GM18870 (cell line): Measurements from ENCODE around the gene RANBP9.

Experiments used
- ATAC-seq: cut with Tn5 transposase; IDR thresholded peaks from one replicate; pipeline ENCODE4 v1.9.1; 2021; ENCODE audit warnings: moderate library complexity; ENCODE audit not compliant: unreplicated experiment

RANBP9 gene

GRCh38 chr6:13711733-13712598, at the start of gene RANBP9:
Gene RANBP9, minus strand, starts transcription at chr6:13711835. Its CDS starts 330 bp downstream, at chr6:13711505.
- peak; percentile 69 for ATAC-seq

- no peak for ATAC-seq
These were observed 49.0 kb upstream of the RANBP9 start for GRCh38 chr6:13760307-13761304.

GRCh38 chr6:13759025-13759424, 47.4 kb upstream of the RANBP9 start:
- ATAC-seq, result no peak

- no peak for ATAC-seq
These were observed 43.0 kb upstream of the RANBP9 start for GRCh38 chr6:13754644-13755043.

- ATAC-seq, result no peak
These were observed 32.1 kb upstream of the RANBP9 start for GRCh38 chr6:13743736-13744127.

GRCh38 chr6:13742961-13743735, 31.5 kb upstream of the RANBP9 start:
- no peak for ATAC-seq

- no peak for ATAC-seq
These were observed 29.7 kb upstream of the RANBP9 start for GRCh38 chr6:13741365-13741764.

- no peak for ATAC-seq
These were observed 23.4 kb upstream of the RANBP9 start for GRCh38 chr6:13735031-13735430.

GRCh38 chr6:13733178-13733887, 21.7 kb upstream of the RANBP9 start:
- ATAC-seq, result no peak

- ATAC-seq, result no peak
These were observed 19.1 kb upstream of the RANBP9 start for GRCh38 chr6:13730704-13731103.

GRCh38 chr6:13729891-13730290, 18.3 kb upstream of the RANBP9 start:
- no peak for ATAC-seq

GRCh38 chr6:13725570-13725969, 13.9 kb upstream of the RANBP9 start:
- ATAC-seq, result no peak

- ATAC-seq, result no peak
These were observed 13.4 kb upstream of the RANBP9 start for GRCh38 chr6:13725052-13725451.

GRCh38 chr6:13724182-13724581, 12.5 kb upstream of the RANBP9 start:
- ATAC-seq, result no peak

- no peak for ATAC-seq
These were observed 11.2 kb upstream of the RANBP9 start for GRCh38 chr6:13722880-13723279.

GRCh38 chr6:13718123-13718458, 6.5 kb upstream of the RANBP9 start:
- ATAC-seq, result no peak

GRCh38 chr6:13716955-13717295, 5.3 kb upstream of the RANBP9 start:
- ATAC-seq, result no peak

GRCh38 chr6:13716225-13716954, 4.8 kb upstream of the RANBP9 start:
- ATAC-seq, result no peak

- no peak for ATAC-seq
These were observed 3.8 kb upstream of the RANBP9 start for GRCh38 chr6:13715444-13715883.

- ATAC-seq, result no peak
These were observed 914 bp upstream of the RANBP9 start for GRCh38 chr6:13712599-13712898.
